Stimulated activated CD4-positive, alpha-beta T cell treated with anti-CD3 and anti-CD28 coated beads, Interleukin-4, amount 100 ng/mL, for 48 hours (primary cell): ENCODE results near the gene UNC5A.
A peak's percentile ranks its signal among the peaks of the same experiment; 100 is the strongest.

Source experiments
- DNase-seq, 2 donors: peaks; one replicate each; pipeline ENCODE4 v3.0.0-alpha.2; 2020; ENCODE audit warnings: low read depth in 2 of 2

UNC5A gene

DNA sequence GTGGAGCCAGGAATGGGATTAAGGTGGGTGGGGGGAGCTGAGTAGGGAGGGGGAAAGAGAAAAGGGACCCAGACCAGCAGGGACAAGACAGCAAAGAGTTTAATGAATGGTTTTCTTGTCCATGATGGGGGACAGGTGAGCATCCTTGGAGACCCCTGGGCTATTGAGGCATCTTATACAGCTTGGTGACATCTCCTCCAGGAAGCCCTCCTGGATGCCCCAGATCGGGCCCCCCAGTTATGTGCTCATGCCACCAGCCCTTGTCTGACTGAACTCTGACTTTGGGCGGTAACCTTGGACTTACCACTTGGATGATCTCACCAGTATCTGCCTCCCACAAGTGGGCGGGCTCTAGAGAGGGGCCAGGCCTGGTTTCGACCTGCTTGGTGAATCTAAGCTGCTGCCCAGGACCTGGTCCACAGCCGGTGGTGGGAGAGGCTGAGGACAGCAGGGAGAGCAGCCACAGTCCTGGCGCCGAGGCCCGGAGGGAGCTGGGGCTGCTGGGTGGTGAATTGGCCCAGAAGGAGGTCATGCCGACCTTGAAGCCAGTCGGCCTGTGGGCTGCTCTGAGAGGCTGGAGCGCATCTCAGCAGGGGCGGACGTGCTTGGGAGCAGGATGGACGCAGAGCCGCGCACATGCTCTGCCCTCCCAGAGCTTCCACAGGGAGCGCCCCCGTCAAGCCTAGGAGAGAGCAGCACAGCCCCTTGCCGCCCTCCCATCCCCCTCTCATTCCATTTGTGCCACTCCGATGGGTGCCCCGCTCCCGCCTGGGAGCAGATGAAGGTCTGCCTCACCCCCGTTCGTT lies 36.2 kb downstream of the UNC5A start:
- peak in 1 of 2 donors; percentile 16 for DNase-seq

DNA sequence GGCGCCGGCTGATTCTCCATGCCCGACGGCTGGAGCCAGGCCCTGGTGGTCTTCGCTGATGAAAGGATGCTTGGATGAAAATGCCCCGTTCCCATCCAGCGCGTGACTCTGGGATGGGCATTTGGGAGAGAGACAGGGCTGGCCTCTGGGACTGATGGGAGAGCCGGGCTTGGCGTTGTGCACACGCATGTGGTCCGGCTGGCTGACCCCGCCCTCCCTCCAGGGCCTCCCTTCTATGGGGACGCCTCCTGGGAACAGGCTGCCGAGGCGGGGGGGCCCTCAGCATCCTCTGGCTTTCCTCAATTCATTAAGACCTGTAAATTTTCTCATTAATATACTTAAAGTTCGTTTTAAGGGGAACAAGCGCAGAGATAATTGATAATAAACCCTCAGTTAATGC lies 36.8 kb downstream of the UNC5A start:
- no peak for DNase-seq

DNA sequence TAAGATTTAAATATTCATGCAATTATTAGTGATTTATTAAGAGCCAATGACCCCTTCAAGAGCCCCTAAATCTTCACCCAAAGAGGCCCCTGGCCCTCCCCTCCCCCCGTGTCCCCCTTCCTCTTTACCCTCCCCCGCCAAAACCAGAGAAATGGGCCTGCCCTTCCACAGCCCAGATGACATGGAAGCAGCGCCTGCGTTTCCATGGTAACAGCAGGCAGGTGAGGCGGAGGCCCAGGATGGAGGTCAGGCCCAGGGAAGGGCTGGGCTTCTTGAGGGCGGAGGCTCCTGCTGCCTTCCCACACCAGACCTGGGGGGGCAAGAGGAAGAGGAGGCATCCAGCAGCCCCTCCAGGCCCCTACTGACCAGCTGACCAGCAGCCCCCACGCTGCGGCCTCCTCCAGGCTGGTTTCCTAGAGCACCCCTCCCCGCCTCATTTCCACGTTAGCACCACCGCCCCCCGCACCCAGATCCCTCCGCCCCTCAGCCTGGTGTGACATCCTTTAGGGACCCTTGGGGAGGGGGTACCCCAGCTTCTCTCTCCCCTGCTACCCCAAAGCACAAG lies 37.4 kb downstream of the UNC5A start:
- DNase-seq = no peak

GRCh38 chr5:176848651-176849050 lies 38.3 kb downstream of the UNC5A start:
- no peak for DNase-seq

DNA sequence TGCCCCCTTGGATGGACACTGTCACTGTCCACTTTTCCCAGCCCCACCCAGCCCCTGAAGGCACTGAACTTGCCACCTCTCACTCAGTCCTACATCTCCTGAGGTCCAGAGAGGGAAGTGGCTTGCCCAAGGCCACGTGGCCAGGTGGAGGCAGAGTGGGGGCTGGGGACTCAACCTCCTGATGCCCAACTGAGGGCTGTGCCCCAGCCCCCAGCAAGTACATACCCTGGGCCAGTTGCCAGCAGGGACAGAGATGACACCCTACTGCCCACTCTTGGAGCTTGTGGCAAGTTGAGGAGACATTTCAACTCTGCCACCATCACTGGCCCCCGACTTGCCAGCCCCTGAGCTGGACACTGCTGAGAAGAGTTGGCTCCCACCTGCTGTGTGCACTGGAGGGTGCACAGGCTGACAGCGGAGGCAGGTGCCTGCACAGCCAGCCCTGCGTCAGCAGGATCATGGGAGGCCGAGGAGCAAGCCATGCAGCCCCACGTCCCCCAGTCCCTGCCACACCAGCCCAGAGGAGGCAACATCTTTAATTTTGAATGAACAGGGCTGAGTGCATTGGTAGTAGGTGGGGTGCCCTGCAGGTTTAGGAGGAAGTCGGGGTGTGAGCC lies 39.4 kb downstream of the UNC5A start:
- DNase-seq = no peak

GRCh38 chr5:176850371-176851245 lies 40.2 kb downstream of the UNC5A start:
- DNase-seq = no peak

GRCh38 chr5:176851380-176851779 lies 41.0 kb downstream of the UNC5A start:
- DNase-seq = no peak

DNA sequence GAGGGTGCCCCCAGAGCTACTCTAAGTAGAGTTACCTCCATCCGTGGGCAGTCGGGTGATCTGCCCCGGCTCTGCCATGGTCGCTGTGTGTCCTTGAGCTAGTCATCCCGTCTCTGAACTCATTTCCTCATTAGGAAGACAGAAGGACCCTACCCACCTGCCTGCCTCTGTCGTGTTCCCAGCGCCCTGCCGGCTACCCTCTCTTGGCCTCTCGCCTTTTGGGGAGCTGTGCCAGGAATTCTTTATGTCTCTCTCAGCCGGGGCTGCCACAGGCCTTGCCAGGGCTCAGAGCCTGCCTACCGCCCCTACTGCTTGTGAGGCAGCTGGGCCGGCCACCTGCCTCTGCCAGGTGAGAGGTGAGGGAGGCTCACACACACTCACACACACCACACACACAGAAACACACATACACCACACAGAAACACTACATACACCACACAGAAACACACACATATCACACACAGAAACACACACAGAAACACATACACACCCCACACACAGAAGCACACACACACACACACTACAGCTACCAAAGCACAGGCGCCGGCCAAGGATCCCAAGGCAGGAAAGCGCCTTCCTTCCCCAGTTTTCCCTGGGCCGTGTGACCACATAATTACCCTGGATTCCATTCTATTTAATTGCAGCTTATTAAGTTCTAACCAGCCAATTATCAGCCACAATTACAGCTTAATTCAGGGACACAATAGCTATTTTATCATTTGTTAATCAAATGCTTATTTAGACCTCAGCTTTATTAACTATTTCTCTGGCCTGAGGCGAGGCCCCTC lies 41.7 kb downstream of the UNC5A start:
- no peak for DNase-seq

DNA sequence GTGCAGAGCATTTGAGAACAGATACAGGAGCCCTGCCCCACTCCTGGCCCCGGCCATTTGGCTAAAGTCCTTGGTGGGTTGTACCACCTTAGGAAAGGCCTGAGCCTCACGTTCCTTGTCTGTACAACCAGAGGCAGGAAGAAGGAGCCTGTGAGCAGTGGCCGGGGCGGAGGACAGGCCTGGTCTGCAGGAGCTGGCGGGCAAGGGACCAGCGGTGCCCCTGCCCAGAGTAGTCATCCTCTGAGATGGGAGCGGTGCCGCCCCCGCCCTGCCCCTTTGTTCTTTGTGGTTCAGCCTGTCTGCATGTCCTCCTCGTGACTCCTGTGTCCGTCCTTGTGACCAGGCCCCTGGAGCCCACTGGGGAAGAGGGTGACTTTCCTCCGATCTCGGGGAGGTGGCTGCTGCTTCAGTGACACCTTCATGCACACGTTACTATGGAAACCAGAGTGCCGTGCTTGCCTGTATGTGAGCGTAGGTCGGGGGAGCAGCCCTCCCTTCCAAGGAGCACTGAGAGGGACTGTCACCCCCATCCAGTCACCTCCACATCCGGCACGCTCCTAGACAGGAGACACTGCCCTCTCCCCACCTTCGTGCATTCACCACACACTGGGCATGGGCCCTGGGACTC lies 42.9 kb downstream of the UNC5A start:
- no peak for DNase-seq

GRCh38 chr5:176854164-176854563 lies 43.8 kb downstream of the UNC5A start:
- DNase-seq = no peak

DNA sequence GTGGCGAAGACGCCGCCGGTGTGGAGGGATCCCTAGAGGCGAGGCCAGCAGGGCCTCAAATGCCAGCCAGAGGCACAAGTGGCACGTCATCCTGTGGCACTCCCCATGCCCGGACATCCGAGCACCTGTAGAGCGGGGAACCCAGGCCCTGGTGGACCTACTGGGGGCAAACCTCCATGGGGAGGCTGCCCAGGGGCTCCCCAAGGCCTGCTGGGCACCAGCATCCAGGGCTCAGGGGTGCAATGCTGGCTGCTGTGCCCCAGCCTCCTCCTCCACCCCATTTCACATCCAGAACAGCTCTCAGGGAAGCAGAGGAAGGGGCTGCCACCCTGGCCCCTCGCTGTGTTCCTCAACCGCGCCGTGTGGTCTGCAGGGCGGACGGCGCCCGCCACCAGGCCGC lies 45.2 kb downstream of the UNC5A start:
- DNase-seq = no peak

DNA sequence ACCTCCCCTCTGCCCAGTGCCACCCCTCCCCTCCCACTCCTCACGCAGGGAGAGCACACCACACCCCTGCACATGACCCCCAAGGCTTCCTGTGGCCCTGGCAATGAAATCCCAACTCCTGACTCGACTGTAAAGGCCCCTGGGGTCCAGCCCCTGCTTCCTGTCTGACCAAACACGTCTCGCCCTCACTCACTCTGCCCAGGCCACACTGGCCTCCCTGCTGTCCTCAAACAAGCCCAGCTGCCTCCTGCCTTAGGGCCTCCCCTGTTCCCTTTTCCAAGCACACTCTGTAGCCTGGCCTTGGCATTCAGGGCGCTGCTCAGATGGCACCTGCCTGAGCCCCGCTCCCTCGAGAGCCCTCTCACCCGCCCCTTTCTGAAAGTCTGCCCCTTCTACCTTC lies 46.4 kb downstream of the UNC5A start:
- no peak for DNase-seq

GRCh38 chr5:176857216-176857893 lies 47.0 kb downstream of the UNC5A start:
- DNase-seq = no peak

GRCh38 chr5:176857894-176858273 lies 47.5 kb downstream of the UNC5A start:
- DNase-seq = no peak

DNA sequence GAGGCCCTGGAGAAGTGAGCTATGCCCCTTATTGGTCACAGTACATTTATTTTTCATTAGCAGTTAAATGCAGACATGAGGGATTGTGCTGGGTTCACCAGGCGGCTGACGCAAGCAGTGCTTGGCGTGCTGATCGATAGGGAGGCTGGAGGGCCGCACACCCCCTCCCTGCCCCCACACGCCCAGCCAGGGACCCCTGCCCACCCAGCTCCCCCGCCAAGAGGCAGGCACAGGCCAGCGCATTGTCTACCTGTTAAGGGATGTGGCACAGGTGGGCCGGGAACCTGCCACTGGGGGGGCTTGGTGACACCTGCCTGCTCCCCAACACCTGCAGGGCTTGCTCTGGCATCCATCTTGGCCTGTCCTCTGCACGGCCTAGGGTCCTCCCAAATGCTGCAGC lies 49.6 kb downstream of the UNC5A start:
- DNase-seq = no peak

- no peak for DNase-seq
Measured at GRCh38 chr5:176860381-176860780, 50.0 kb downstream of the UNC5A start.

DNA sequence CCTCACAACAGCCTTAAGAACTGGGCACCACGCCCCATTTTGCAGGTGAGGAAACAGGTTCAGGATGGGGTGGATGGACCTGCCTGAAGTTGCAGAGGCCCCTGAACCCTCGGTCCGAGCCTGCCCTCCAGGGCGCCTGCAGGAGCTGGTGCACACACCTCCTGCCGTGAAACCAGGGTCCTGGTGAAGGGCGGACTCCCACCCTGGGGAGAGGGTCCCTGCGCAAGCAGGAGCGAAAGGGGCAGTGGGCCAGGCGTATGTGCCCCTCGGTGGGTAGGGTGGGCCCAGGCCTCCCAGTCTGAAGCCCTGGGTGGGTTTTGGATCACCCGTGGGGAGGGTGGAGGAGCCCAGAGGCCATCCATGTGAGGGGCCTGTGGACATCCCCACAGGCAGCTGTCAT lies 50.9 kb downstream of the UNC5A start:
- DNase-seq = no peak

- no peak for DNase-seq
Measured at GRCh38 chr5:176862330-176862995, 52.1 kb downstream of the UNC5A start.

GRCh38 chr5:176863041-176863764 lies 52.8 kb downstream of the UNC5A start:
- DNase-seq = no peak
